SKM-1 treated with dmso at 0.1 percent for 144 hours (cell line): ENCODE results near the gene GCM1.

Experiments
- DNase-seq: peaks from one replicate; lab custom pipeline; 2025; ENCODE audit not compliant: unreplicated experiment; lab: John Stamatoyannopoulos, UW

GCM1 gene

DNA sequence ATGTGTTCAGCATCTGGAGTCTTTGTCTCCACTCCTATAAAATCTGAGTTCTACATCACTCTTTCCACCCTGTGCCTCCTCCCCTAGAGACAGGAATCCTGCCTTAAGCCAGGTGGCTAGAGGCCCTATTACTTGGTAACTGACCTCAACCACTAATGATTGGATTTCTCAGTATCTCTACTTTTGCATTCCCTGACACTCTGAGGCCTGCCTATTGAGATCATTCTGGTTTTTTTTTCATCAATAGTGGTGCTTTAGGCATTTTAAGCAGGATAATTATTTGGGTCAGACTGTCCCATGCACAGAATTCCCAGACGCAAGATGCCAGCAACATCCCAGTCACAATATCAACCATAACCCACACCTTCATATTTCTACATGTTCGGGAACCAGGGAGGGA, 3.9 kb upstream of the GCM1 start:
- DNase-seq: no peak

DNA sequence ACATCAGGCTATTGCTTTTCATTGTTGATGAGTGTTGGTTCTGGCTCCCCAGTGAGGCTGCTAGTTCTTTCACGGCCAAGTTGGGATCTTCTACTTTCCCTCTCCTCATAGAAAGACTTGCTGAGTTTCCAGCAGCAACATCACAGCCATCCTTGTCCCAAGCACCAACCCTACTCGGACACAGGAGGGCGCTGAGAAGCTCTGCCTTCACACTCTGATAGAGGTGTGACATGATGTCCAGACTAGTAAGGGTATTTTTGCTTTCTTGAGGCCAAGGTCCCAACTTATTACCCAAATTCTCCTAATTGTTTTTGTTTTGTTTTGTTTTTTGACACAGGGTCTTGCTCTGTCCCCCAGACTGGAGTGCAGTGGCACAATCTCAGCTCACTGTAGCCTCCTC, 3.0 kb upstream of the GCM1 start:
- peak; percentile 30 for DNase-seq

DNA sequence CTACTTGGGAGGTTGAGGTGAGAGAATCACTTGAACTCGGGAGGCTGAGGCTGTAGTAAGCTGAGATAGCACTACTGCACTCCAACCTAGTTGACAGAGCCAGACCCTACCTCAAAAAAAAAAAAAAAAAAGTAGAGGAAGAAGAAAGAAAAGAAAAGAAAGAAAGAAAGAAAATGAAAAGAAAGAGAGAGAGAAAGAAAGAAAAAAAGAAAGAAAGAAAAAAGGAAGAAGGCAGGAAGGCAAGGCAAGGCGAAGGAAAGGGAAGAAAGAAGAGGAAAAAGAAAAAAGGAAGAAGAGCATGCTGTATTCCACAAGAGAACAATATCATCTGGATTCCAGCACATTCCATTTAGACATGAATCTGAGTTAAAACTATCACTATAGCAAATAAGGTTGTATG, 3.8 kb downstream of the GCM1 start:
- no peak for DNase-seq

DNA sequence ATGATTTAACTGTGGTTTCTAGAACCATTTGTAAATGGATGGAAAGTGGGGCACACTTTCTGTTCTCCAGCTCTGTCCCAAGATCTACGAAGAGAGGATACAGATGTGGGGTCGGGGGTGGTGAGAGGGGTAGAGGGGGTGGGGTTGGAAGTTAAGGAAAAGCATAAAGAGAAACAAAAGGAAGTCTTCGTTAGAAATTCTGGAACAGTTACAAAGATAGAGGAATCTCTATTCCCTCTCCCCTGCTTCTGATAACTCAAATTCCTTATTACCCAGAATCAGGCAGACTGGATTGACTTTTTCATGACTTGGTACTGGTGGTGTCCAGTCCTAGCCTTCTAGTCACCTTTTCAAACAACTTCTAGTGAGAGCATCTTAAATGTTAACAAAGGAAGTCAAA, 4.9 kb downstream of the GCM1 start:
- no peak for DNase-seq

DNA sequence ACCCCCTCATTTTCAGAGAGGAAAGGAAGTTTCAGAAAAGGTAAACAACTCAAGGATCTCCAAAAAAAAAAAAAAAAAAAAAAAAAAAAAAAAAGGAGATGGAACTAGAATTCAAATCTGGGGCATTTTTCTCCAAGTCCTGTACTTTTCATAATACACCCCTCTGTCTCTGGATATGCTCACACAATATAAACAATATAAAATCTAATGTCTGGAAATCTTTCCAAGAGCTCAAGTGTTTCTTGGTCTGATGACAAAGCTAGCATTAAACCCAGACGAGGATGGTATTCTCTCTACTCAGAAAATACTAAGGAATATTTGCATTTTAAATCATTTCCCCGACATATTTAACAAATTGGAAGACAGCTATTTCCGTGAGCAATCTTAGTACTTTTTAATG, 5.8 kb downstream of the GCM1 start:
- DNase-seq: no peak

DNA sequence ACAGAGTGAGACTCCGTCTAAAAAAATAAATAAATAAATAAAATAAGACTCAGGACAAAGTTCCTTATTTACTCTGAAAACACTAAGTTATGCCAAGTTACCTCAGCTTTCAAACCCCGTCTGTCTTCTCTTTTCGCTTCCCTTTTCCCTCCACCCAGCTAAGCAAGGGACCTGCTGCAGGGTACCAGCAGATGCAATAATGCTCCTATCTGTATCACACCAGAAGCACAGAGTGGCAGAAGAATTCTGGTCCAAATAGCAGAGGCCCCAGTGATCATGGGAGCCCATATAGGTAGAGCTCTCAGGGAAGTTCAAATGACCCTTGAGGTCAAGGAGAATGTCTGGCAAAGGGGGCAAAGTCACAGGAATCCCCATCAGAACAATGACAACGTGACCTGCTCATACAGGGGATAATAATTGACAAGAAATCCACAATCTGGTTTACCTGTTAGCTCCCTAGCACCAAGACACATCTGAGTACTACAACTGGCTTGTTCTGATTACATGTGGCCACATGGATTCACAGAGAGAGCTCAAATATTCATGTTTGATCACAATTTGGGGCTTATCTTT, 8.7 kb downstream of the GCM1 start:
- DNase-seq: no peak

DNA sequence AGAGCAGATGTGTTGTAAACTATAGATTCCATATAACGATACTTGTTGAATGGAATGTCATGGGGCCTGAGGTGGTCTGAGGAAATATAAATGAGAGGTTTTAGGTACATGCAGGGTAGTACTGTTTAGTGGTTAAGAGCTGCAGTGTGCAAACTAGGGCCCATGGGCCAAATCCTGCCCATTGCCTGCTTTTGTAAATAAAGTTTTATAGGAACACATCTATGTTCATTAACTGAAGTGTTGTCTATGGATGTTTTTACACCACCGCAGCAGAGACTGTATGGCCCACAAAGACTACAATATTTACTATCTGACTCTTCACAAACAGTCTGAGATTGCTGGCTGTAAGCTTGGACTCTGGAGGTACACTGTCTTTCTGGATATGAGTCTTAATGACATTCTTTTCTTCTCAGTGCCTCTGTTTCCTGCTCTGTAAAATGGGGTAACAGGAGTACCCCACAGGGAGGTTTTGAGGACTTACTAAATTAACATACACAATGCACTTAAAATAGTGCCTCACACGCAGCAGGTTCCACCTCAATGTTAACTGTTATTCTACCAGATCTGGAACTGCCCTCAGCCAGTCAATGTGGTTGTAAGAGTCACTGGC, 12.5 kb downstream of the GCM1 start:
- DNase-seq: no peak

DNA sequence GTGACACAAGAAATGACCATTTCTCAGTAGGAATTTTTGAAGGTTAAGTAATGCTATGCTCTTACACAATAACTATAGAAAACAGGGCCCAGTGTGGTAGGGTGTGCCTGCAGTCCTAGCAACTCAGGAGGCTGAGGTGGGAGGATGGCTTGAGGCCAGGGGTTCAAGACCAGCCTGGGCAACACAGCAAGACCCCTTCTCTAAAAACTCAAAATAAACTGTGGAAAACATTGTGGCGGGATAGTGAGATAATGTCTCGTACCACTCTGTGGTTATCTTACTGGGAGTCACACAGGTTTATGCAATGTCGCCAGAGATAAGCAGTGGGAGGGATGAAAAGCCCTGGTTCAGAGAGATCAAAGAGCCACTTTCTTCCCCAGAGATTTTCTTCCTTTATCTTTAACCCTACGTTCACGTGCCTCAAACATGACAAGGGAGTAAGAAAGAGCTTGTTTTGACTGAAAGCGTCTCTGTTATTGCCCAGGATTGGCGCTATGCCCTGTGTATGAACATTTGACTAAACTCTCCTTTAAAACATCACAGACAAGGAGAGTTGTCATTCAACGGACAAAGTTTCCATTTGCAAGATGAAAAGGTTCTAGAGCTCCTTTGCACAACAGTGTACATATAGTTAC, 13.9 kb downstream of the GCM1 start:
- no peak for DNase-seq

DNA sequence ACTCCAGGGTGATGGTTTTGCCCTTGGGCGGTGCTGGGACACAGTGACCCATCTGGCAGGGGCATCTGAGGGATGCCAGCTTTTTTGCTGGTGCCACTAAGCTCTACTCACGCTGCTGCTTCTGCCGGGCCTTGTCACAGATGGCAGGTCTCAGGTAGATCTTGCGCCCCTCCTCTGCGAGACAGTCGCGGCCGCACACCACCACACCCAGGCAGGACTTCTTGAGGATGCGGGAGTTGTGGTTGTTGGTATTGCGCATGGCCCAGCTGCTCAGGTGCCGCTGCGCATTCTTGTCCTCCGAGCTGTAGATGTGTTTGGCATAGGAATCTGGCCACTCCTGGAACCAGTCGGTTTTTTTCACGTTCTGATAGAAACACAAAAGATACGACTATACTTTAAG, 14.7 kb downstream of the GCM1 start:
- no peak for DNase-seq

DNA sequence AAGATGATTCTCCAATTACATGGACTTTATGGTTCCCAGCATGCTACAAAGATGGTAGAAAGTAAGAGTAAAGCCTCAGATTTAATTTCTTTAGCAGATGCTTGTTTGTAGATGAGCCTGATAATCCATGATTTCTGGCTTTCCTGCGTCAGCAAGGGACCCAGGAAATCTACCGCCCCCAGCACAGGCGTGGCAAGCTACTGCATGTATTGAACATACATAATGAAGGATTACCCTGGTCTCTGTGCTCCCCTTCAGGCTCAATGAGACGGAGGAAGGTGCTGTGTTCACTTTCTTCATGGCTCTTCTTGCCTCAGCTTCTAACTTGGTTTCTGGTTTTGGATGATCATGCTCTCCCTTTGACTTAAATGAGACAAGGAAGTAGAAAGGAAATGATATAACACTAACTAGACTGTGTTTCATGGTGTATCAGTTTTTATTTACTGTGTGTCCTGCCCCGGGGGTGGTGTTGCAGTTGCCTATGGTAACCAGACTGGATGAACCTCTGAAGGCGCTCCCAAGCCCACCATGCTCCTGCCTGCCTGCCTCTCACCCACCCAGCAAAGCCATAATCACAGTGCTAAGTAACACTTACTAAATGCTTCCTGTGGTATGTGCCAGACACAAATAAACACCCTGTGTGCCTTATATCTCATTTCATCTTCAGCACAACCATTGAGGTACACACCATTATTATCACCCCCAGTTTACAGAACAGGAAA, 17.9 kb downstream of the GCM1 start:
- DNase-seq: no peak

DNA sequence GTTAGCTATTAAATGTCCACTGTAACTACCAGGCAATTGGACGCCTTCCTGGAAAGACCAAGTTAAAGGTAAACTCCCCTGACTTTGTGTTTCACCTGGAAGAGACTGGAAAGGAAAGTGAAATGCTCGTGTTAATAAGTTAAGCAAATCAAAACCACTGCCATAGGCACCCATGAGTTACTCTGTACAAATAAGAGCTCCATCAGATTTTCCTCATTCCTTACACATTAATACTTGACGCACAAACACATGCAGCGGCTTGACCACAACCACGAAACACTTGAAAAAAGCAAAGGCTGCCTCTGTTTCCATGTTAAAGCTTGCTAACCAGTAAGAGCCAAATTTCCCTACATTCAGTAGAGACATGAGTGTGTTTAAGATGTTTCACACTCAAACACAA, 19.8 kb downstream of the GCM1 start:
- no peak for DNase-seq

DNA sequence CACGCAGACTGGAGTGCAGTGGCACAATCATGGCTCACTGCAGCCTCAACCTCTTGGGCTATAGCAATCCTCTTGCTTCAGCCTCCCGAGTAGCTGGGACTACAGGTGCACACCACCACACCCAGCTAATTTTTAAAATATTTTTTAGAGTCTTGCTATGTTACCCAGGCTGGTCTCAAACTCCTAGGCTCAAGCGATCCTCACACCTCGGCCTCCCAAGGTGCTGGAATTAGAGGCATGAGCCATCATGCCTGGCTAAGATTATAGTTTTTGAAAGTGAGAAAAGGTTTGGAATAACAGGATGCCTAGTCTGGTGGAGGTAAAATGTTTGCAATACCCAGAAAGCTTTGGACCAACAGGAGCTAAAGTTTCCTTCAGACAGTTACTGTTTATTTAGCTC, 23.4 kb downstream of the GCM1 start:
- DNase-seq: no peak

DNA sequence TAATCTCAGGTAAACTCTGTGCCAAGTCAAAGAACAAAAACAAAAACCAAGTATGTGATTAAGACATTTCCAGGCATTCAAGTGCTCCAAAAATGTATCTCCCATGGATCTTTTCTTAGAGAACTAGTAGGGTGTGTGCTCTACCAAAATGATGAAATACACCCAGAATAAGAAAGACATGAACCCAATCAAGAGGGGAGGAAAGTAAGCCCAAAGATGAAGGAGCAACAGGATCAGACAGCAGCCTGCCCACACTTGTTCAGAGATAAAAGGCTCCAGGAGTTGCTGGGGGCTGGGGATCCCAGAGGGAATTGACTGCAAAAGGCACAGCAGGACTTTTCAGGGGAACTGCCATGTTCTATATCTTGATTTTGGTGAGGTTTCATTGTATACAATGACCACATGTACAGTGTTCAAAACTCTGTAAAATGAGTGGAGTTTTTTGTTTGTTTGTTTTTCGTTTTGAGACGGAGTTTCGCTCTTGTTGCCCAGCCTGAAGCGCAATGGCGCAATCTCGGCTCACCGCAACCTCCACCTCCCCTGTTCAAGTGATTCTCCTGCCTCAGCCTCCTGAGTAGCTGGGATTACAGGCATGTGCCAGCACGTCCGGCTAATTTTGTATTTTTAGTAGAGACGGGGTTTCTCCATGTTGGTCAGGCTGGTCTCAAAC, 24.4 kb downstream of the GCM1 start:
- no peak for DNase-seq

DNA sequence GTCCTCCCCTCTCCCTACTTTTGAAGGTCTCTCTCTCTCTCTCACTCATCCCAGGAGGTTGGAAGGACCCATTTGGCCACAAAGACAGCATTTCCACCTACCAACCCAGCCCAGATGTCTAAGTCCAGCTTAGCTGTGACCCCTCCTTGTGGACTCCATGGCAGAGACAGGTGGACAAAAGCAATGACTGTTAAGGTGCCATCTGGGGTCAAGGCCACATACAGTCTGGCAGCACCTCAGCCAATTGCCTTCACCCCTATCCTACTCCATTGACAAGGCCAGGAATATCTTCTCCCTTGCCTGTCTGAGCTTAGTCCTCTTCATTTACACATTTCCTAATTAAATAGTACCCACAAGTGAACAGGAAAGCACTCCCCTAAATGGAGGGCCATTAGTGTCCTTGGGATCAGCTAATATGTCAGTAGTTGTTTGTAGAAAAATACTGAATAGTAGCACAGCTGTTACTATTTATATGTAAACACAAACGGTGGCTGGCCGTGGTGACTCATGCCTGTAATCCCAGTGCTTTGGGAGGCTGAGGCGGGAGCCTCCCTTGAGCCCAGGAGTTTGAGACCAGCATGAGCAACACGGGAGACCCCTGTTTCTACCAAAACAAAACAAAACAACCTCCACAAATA, 28.8 kb downstream of the GCM1 start:
- no peak for DNase-seq

DNA sequence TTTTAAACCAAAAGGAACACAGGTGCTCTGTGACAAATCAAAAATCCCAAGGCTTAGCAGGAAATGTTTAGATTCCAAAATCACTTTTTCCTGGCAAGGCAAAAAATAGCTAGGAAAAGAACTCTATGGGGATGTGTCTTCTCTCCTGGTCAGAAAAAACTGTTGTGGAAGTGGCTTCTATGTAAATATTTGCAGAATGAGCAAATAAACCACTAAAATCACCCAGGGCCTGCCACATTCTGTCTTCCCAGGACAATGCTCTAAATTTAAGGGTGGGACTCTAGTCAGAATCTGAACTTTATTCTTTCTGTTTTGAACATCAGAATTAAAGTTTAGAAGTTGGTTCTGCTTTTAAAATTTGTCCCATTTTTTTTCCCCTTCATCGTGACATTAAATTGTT, 29.3 kb downstream of the GCM1 start:
- DNase-seq: no peak

DNA sequence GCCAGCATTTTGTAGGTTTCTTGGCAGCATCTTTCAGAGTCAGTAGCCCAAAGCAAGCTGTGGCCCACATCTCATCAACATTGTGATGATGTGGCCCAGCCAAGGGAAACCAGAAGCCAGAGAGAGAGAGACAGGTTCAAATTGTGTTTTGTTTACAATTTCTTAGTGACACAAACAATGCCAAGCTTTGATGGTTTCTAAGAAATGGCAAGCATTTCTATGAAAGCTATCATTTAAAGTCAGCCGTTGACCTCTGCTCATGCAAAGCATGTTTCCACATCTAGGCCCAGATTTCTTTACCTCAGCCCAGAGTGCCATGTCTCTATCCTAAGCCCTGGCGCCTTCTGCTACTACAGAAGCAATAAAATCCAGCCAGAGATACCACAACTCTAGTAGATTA, 32.9 kb downstream of the GCM1 start:
- no peak for DNase-seq

DNA sequence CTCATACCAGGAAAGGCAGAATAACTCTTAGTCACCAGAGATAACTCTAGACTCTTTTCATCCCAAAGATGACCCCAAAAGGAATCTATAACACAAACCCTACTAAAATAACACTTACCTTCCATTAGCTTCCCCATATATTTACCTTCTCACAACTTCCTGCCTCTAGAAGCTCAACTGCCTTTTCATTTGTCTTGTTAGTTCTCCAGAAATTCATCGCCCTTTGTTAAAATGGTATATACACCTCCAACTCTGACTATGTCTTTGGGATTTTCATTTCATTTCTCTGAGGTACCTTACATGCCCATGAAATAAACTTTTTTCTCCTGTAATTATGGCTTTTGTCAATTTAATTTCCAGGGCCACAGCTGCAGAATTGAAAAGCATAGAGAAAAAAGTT, 33.5 kb downstream of the GCM1 start:
- DNase-seq: no peak

DNA sequence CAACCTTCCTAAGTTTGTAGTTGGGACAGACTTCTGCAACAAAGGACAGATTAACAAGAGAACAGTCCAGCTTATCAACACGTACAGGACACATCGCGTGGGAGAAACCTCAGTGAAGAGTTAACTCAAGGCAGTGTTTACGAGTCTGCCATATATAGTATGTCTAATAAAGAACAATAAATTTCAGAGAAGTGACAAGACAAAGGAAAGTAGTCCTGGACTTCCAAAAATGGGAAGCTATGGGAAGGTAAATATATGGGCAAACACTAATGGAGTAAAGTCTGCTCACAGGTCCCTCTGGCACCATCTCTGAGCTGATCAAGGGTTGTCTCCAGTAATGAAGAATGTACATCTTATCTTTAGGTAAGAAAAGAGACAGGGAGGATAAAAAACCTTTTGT, 34.9 kb downstream of the GCM1 start:
- no peak for DNase-seq

DNA sequence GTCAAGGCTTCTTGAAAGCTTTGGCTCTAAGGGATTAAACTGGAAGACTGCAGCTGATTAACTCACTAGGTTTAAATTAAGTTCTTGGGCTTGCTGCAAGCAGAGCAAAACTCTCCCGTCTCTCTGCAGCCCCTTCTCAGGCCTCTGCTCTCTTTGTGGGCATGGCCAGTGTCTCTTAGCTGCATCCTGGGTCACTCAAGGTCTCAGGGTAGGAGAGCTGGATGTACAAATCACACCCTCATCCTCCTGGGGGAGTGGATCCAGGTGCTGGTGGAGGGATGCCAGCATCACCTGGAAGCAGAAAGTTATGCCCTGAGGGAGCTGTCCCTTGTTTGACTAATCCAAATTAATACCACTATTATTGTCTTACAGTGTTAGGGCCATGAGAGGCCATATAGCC, 35.8 kb downstream of the GCM1 start:
- no peak for DNase-seq

DNA sequence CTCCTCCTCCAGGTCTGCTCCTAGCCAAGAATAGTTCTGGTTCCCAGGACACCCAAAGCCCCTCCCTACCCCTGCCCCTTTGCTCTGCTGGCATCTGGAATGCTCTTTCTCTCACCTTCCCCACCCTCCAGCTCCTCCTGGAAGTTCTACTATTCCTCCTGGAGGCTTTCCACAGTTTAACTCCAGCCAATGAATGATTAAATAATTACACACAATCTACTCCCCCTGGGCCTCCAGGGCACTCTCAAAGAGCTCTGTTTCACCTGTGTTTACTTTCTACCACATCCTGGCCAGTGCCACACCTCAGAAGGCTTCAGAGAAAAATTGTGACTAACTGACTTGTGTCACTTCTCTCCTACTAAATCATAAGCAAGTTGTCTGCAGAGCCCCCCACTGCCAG, 36.2 kb downstream of the GCM1 start:
- DNase-seq: no peak

DNA sequence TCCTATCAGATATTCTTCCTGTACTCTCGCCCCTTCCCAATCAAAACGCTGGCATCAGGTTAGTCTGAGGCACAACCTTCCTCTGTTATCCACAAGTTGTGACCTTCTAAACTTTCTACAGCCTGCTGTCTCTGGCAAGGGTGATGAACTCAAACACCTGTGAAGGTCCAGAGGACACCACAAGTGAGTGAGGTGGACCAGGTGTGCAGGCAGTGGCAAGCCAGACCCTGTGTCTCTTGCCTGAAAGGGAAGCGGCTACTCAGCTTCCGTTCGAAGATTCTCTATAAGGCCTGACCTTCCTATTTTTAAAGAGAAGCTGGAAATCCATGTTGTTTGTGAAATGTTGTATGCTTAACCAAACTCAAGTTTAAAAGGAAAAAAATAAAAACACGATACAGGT, 36.8 kb downstream of the GCM1 start:
- no peak for DNase-seq
